Subcutaneous abdominal adipose tissue (tissue), 5 donors: Measurements from ENCODE around the gene OLFM1.
"Not testable (repeated sequence)": the region's sequence is repeated elsewhere in the genome, so short reads cannot be mapped to it uniquely, and the experiment has no call there.

Source experiments
- H3K27ac ChIP-seq: one replicate; pipeline ENCODE4 v1.7.0; 2013; ENCODE audit warnings: low read depth, mild to moderate bottlenecking, inconsistent platforms, low read length, moderate library complexity
- H3K27me3 ChIP-seq, 5 donors: one replicate each; pipeline ENCODE4 v1.7.0; 2013; ENCODE audit warnings: low read length in 5 of 5, inconsistent platforms in 1 of 5; ENCODE audit not compliant: control insufficient read depth in 5 of 5, insufficient read depth in 4 of 5
- H3K36me3 ChIP-seq, 5 donors: one replicate each; pipeline ENCODE4 v1.7.0; 2013; ENCODE audit warnings: low read length in 5 of 5; ENCODE audit not compliant: control insufficient read depth in 5 of 5, insufficient read depth in 5 of 5
- H3K4me1 ChIP-seq, 5 donors: one replicate each; pipeline ENCODE4 v1.7.0; 2013; ENCODE audit warnings: low read length in 5 of 5, mild to moderate bottlenecking in 3 of 5, moderate library complexity in 1 of 5; ENCODE audit not compliant: control insufficient read depth in 5 of 5, insufficient read depth in 5 of 5
- H3K4me3 ChIP-seq, 5 donors: one replicate each; pipeline ENCODE4 v1.7.0; 2013; ENCODE audit warnings: low read length in 5 of 5, low read depth in 1 of 5
- H3K9ac ChIP-seq, 5 donors: one replicate each; pipeline ENCODE4 v1.7.0; 2013; ENCODE audit warnings: low read length in 5 of 5, mild to moderate bottlenecking in 4 of 5, moderate library complexity in 3 of 5
- H3K9me3 ChIP-seq, 5 donors: one replicate each; pipeline ENCODE4 v1.7.0; 2013; ENCODE audit warnings: low read length in 5 of 5; ENCODE audit not compliant: control insufficient read depth in 5 of 5
- donor health status: healthy.
- donor health status: healthy.
- donor health status: healthy.
- donor health status: healthy.
- donor health status: healthy.

Gene OLFM1

DNA sequence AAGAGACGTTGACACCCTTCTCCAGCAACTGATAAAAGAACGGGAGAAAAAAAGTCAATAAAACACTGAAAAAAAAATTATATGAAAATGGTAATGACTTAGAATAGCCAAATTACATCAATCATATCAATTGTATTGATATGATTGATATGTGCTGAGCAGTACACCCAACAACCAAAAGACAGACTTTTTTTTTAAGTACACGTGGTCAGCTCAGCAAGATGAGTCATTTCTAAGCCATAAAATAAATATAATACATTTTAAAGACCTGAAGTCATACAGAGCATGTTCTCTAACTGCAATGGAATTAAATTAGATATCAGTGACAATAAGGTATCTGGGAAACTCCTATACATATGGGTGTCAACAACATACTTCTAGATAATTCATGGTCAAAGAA is 30.9 kb upstream of the OLFM1 start:
- peaks cover 0 to 10% (median 5%) of the 10 kb centered on the region in 5 donors for H3K27me3 ChIP-seq
- H3K4me1 ChIP-seq: peaks cover 0 to 3% (median 0%) of the 10 kb centered on the region in 5 donors
- no peaks in the 10 kb centered on the region for H3K36me3 ChIP-seq
- H3K27ac ChIP-seq: no peak overlapping the region
- no peak overlapping the region for H3K9ac ChIP-seq
- H3K4me3 ChIP-seq: no peak overlapping the region
- no peaks in the 10 kb centered on the region for H3K9me3 ChIP-seq

- H3K27me3 ChIP-seq: peaks cover 2 to 14% (median 5%) of the 10 kb centered on the region in 5 donors
Measured at GRCh38 chr9:135060461-135061116, 26.9 kb upstream of the OLFM1 start.

GRCh38 chr9:135061441-135061840 is 26.0 kb upstream of the OLFM1 start:
- Histone ChIP-seq H3K4me1 (peaks cover 0 to 12% (median 0%) of the 10 kb centered on the region in 5 donors), H3K27me3 (peaks cover 5 to 21% (median 8%) of the 10 kb centered on the region in 5 donors), H3K4me3 (no peak overlapping the region), H3K9me3 (peaks cover 0 to 3% (median 0%) of the 10 kb centered on the region in 5 donors), H3K36me3 (no peaks in the 10 kb centered on the region), H3K9ac (no peak overlapping the region), H3K27ac (no peak overlapping the region)

More at GRCh38 chr9:135060461-135061116, 26.9 kb upstream of the OLFM1 start:
- no peak overlapping the region for H3K9ac ChIP-seq
- no peak overlapping the region for H3K27ac ChIP-seq
- no peak overlapping the region for H3K4me3 ChIP-seq
- peaks cover 0 to 3% (median 0%) of the 10 kb centered on the region in 5 donors for H3K9me3 ChIP-seq
- H3K36me3 ChIP-seq: no peaks in the 10 kb centered on the region
- peaks cover 0 to 12% (median 0%) of the 10 kb centered on the region in 5 donors for H3K4me1 ChIP-seq

DNA sequence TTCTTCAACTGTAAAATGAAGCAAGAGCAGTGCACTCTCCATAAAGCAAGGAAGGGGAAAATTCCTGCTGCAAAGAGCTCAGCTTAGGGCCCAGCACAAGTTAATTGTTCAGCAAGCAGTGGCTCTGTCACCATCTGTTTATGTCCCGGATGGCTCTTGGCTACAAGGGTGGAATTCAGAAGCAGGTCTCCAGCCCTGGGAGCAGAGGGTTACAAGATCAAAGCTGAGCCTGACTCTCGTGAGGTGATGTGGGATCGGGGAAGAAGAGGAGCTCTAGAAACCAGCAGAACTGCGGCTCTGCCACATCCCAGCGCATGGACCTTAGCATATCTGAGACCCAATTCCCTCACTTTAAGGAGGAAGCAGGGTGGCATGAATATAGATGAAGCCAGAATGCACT is 25.2 kb upstream of the OLFM1 start:
- Histone ChIP-seq H3K36me3 (no peaks in the 10 kb centered on the region), H3K4me3 (no peak overlapping the region), H3K4me1 (peaks cover 0 to 12% (median 0%) of the 10 kb centered on the region in 5 donors), H3K27me3 (peaks cover 5 to 27% (median 9%) of the 10 kb centered on the region in 5 donors), H3K9ac (no peak overlapping the region), H3K27ac (no peak overlapping the region), H3K9me3 (peaks cover 0 to 3% (median 0%) of the 10 kb centered on the region in 5 donors)

DNA sequence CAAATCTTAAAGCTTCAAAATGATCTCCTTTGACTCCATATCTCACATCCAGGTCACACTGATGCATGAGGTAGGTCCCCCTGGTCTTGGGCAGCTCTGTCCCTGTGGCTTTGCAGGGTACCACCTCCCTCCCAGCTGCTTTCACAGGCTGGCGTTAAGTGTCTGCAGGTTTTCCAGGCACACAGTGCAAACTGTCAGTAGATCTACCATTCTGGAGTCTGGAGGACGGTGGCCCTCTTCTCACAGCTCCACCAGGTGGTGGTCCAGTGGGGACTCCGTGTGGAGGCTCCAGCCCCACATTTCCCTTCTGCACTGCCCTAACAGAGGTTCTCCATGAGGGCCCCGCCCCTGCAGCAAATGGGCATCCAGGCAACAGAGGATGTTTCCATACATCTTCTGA is 24.0 kb upstream of the OLFM1 start:
- Histone ChIP-seq H3K27me3 (peaks cover 10 to 38% (median 20%) of the 10 kb centered on the region in 5 donors), H3K4me1 (peaks cover 0 to 12% (median 0%) of the 10 kb centered on the region in 5 donors)
- H3K4me3 ChIP-seq, H3K9ac ChIP-seq, H3K27ac ChIP-seq, H3K36me3 ChIP-seq, H3K9me3 ChIP-seq: not testable (repeated sequence)

GRCh38 chr9:135063888-135064287 is 23.6 kb upstream of the OLFM1 start:
- H3K9me3 ChIP-seq, H3K9ac ChIP-seq, H3K27ac ChIP-seq, H3K4me3 ChIP-seq, H3K36me3 ChIP-seq: not testable (repeated sequence)
- peaks cover 10 to 38% (median 24%) of the 10 kb centered on the region in 5 donors for H3K27me3 ChIP-seq
- H3K4me1 ChIP-seq: peaks cover 0 to 12% (median 0%) of the 10 kb centered on the region in 5 donors

- H3K9ac ChIP-seq: no peak overlapping the region
- H3K27ac ChIP-seq: no peak overlapping the region
- H3K27me3 ChIP-seq: peaks cover 10 to 47% (median 33%) of the 10 kb centered on the region in 5 donors
- peaks cover 0 to 12% (median 0%) of the 10 kb centered on the region in 5 donors for H3K4me1 ChIP-seq
- H3K36me3 ChIP-seq: no peaks in the 10 kb centered on the region
- no peak overlapping the region for H3K4me3 ChIP-seq
- H3K9me3 ChIP-seq: peaks cover 0 to 3% (median 0%) of the 10 kb centered on the region in 5 donors
Measured at GRCh38 chr9:135065151-135065550, 22.3 kb upstream of the OLFM1 start.

DNA sequence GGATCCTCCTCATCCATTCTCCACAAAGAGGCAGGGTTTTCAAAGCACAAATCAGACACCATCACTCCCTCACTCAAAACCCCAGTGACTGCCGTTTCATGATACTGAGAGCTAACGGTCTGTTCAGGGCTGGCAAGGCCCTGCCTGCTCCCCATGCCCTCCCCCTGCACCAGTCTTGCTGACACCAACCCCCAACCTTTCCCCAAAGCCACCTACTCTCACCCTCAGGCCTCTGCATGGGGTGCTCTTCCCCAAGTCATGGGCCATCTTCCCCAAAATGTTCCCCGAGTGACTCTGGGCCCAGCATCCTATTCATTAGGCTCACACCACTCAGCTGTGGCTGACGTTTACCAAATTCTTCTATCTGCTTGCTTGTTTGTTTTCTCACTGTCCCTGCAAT is 21.7 kb upstream of the OLFM1 start:
- H3K4me3 ChIP-seq: no peak overlapping the region
- H3K4me1 ChIP-seq: peaks cover 0 to 10% (median 0%) of the 10 kb centered on the region in 5 donors
- no peak overlapping the region for H3K9ac ChIP-seq
- no peaks in the 10 kb centered on the region for H3K36me3 ChIP-seq
- H3K27ac ChIP-seq: no peak overlapping the region
- peaks cover 0 to 3% (median 0%) of the 10 kb centered on the region in 5 donors for H3K9me3 ChIP-seq
- H3K27me3 ChIP-seq: peaks cover 5 to 51% (median 36%) of the 10 kb centered on the region in 5 donors

DNA sequence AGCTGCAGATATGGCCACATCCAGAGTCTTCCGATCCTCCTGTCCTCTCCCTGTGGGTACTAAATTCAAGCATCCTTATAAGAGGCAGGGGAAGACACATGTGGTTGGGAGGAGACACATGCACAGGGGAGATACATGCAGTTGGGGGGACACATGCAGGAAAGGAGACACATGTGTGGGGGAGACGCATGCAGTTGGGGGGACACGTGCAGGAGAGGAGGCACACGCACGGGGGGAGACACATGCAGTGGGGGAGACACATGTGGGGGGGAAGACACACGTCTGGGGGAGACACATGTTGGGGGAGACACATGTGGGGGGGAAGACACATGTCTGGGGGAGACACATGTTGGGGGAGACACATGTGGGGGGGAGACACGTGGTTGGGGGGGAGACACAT is 21.2 kb upstream of the OLFM1 start:
- Histone ChIP-seq H3K4me1 (peaks cover 0 to 10% (median 0%) of the 10 kb centered on the region in 5 donors), H3K27me3 (peaks cover 5 to 51% (median 36%) of the 10 kb centered on the region in 5 donors), H3K4me3 (no peak overlapping the region), H3K36me3 (no peaks in the 10 kb centered on the region), H3K9ac (no peak overlapping the region), H3K27ac (no peak overlapping the region), H3K9me3 (peaks cover 0 to 3% (median 0%) of the 10 kb centered on the region in 5 donors)

DNA sequence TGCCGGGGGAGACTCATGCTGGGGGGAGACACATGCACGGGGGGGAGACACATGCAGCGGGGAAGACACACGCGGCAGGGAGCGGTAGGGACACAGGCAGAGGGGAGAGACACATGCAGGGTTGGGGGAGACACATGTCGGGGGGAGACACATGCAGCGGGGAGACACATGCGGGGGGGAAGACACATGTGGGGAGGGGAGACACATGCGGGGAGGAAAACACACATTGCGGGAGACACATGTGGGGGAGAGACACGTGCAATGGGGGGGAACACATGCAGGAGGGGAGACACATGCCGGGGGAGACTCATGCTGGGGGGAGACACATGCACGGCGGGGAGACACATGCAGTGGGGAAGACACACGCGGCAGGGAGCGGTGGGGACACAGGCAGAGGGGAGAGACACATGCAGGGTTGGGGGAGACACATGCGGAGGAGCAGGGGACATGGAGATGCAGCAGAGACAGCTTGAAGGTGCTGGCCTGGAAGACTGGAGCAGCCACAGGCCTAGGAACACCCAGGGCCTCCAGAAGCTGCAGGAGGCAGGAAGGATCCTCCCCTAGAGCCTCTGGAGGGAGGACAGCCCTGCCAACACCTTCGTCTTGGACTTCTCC is 20.3 kb upstream of the OLFM1 start:
- Histone ChIP-seq H3K9ac (no peak overlapping the region), H3K36me3 (no peaks in the 10 kb centered on the region), H3K4me1 (peaks cover 0 to 10% (median 0%) of the 10 kb centered on the region in 5 donors), H3K27me3 (peaks cover 5 to 44% (median 34%) of the 10 kb centered on the region in 5 donors), H3K9me3 (peaks cover 0 to 3% (median 0%) of the 10 kb centered on the region in 5 donors), H3K27ac (no peak overlapping the region), H3K4me3 (no peak overlapping the region)
